GM21447 (cell line): ENCODE measurements around the gene PARG.
"Not testable (repeated sequence)": the region's sequence is repeated elsewhere in the genome, so short reads cannot be mapped to it uniquely, and the experiment has no call there.

Source experiments
- ATAC-seq: cut with Tn5 transposase; IDR thresholded peaks from one replicate; pipeline ENCODE4 v1.9.1; 2021; ENCODE audit not compliant: unreplicated experiment

Gene PARG

GRCh38 chr10:49941447-49942338, at the start of gene PARG, which contains the start of gene TIMM23B:
PARG (minus strand) TSS chr10:49942027; CDS start chr10:49941725, 302 bp downstream.
TIMM23B (plus strand) TSS chr10:49942053; CDS start chr10:49942195, 142 bp downstream.
- peak; percentile 75 for ATAC-seq

DNA sequence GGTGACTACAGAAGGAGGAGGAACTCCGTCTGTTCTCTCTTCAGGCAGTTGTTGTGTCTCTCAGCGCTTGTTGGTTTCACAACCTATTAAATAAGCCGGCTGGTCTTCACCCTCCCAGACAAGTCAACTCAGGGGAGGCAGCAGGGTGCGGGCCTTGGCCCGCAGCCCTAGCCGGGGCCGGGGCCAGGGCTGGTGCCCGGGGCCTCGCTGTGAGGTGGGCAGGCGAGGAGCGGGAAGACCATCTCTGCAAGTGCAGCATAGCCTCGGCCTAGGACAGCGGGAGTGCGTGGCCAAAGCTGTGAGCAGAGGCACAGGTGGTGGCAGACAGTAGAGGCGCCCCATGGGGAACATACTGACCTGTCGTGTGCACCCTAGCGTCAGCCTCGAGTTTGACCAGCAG, 46.5 kb upstream of the PARG start, which contains the start of gene AGAP6:
Gene AGAP6 (plus strand): TSS at position 31 of the 400 bp plus-strand sequence. CDS start 310 bp downstream, at position 341.
- ATAC-seq: not testable (repeated sequence)

DNA sequence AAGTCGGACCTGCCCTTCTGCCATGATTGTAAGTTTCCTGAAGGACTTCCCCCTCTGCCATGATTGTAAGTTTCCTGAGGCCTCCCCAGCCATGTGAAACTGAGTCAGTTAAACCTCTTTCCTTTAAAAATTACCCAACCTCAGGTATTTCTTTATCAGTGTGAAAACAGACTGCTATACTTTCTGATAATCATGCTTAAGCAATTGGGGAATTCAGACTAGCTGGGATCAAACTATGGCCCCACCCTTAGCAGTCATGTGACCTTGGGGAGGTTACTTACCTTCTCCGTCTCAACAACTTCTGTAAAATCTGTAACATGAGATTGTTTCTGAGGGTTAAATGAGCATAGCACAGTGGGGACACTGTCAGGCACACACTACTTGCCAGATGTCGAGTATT, 45.4 kb upstream of the PARG start:
- not testable (repeated sequence) for ATAC-seq

GRCh38 chr10:49977756-49978155, 35.9 kb upstream of the PARG start:
- not testable (repeated sequence) for ATAC-seq

- not testable (repeated sequence) for ATAC-seq
These were observed 30.3 kb upstream of the PARG start for GRCh38 chr10:49972094-49972493.

- ATAC-seq: not testable (repeated sequence)
These were observed 29.6 kb upstream of the PARG start for GRCh38 chr10:49971466-49971865.

GRCh38 chr10:49970331-49970857, 28.6 kb upstream of the PARG start:
- ATAC-seq: not testable (repeated sequence)

GRCh38 chr10:49953122-49953521, 11.3 kb upstream of the PARG start:
- ATAC-seq: not testable (repeated sequence)

- not testable (repeated sequence) for ATAC-seq
These were observed 10.2 kb upstream of the PARG start for GRCh38 chr10:49952006-49952405.

DNA sequence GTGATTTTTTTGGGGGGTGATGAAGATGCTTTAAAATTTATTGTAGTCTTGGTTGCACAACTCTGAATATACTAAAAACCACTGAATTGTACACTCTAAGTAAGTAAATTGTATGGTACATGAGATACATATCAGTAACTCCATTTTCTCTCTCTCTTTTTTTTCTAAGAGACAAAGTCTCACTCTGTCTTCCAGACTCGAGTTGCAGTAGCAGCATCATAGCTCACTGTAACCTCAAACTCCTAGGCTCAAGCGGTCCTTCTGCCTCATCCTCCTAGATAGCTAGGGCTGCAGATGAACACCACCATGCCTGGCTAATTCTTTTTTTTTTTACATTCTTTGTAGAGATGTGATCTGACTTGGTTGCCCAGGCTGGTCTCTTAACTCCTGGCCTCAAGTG, 6.9 kb upstream of the PARG start:
- not testable (repeated sequence) for ATAC-seq

DNA sequence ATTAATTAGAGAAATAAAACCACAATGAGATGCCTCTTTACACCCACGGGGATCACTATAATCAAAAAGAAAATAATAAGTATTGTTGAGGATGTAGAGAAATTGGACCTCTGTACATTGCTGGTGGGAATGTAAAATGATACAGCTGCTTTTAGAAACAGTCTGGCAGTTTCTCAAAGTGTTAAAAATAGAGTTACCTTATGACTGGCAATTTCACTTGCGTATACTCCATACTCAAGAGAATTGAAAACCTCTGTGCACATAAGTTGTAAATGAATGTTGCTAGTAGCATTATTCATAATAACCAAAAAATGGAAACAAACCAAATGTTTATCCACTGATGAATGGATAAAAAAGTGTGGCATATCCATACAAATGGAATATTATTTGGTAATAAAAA, 6.3 kb upstream of the PARG start:
- peak; percentile 83 for ATAC-seq

- ATAC-seq: not testable (repeated sequence)
These were observed 1.8 kb upstream of the PARG start for GRCh38 chr10:49943607-49944006.

DNA sequence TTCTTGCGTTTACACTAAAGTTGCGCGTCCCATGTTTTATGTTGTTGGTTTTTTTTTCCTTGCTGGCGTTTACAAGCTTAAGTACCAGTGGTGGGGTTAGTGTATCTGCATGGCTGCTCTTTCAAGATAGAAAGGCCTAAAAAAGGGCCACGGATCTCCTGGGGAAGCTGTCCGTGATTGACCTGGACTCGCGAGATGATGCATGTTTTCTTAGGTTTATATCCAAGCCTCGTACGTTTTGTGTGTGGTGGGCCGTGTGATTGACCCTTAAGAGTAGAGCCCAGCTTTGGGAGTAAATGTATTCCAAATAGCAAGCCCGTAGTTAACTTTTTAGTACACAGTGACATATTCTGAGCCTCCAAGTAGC, 495 bp upstream of the PARG start:
- peak; percentile 16 for ATAC-seq

GRCh38 chr10:49931959-49932728, 9.7 kb downstream of the PARG start:
- not testable (repeated sequence) for ATAC-seq

- ATAC-seq: not testable (repeated sequence)
These were observed 10.6 kb downstream of the PARG start for GRCh38 chr10:49931276-49931675.

DNA sequence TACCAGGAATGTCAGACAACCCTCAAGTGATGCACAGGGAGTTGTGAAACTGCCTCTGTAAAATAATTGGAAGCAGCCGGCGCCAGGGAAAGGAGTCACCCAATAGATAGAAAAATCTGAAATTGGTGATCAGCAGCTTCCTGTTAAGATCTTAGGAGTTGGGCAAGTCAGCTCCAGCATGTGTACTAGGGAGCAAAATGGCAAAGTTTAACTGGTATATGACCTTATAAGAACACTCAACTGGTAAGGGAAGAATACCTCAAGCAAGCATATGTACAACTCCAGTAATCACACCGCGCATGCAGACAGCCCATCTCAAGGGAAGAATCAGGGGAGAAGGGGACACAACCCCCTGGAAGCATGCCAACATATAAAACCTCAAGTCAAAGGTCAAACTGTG, 18.3 kb downstream of the PARG start:
- not testable (repeated sequence) for ATAC-seq

- ATAC-seq: not testable (repeated sequence)
These were observed 19.8 kb downstream of the PARG start for GRCh38 chr10:49922041-49922440.

DNA sequence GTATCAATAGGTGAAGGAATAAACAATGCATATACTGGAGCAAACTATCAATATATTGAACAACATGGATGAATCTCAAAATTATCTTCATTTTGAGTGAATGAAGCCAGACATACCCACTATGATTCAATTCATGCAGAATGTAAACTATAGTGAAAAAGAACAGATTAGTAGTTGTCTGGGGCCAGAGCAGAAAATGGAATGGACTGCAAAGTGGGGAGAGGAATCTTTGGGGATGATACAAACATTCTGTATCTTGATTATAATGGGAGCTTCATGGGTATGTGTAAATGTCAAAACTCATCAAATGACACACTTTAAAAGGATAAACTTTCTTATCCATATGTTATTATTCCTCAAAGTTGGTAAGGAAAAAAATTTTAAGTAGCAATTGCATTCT, 23.9 kb downstream of the PARG start:
- not testable (repeated sequence) for ATAC-seq

DNA sequence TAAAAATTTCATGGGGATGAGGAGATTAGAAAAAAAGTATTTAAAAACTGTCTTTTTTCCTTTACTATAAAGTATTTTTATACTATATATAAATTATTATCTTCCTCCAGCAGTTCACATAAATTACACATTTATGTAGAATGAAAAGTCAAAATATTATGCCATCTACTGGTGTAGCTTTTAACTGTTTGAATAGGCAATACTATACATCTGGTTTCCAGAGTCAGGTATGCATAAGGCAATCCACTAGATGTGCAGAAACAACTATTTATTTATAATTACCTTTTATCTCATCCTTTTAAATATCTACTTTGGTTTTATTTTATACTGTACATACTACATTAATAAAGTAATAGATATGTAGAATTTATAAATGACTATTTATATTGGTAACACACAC, 25.4 kb downstream of the PARG start:
- ATAC-seq: not testable (repeated sequence)

DNA sequence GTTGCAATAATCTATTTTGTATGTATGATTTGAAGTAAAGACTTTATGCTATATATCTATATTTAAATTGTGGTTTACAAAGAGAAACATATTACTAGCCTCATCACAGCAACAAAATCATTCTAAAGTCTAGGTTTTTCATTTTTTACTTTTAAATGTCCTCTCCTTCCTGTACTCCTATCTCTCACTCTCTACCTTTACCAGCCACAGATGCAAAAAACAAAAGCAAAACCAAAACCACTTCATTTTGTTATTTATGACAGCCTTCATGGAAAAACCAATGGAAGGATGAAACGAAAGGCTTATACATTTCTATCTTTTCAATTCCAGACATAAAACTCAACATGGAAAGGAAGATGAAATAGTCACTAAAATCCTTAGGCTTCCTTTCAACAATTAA, 31.5 kb downstream of the PARG start:
- not testable (repeated sequence) for ATAC-seq
